Common myeloid progenitor, CD34-positive (primary cell): ENCODE measurements around the gene EEFSEC.

Experiments
- CTCF ChIA-PET: fragments of 350-600 bp; sonication (Branson Sonifier 250); formaldehyde crosslinking; loops from one replicate; lab custom pipeline; 2021; ENCODE audit warnings: antibody characterized with exemption; lab: Charles Lee
- POLR2A ChIA-PET: fragments of 350-600 bp; sonication (Branson Sonifier 250); formaldehyde crosslinking; loops from one replicate; lab custom pipeline; 2021; ENCODE audit warnings: antibody characterized with exemption; lab: Charles Lee
- DNase-seq, 3 donors: peaks; one replicate each; pipeline versions ENCODE4 v3.0.0 to v3.0.0-alpha.2; 2013
- H3K27ac ChIP-seq, 2 experiments: 1 replicate in 1 of 2; 2 replicates in 1 of 2; pipeline ENCODE4 v1.7.0; 2013; ENCODE audit warnings: inconsistent platforms in 2 of 2, low read length in 2 of 2, mild to moderate bottlenecking in 2 of 2, low read depth in 1 of 2, moderate library complexity in 1 of 2; ENCODE audit not compliant: severe bottlenecking in 2 of 2, insufficient read depth in 1 of 2, poor library complexity in 1 of 2
- H3K27me3 ChIP-seq, 5 experiments: replicated peaks in 2 of 5; 1 replicate in 3 of 5; 2 replicates in 2 of 5; pipeline versions ENCODE4 v1.6.1 to v1.7.0; 2013; ENCODE audit warnings: low read length in 4 of 5, mild to moderate bottlenecking in 2 of 5, moderate library complexity in 2 of 5, inconsistent platforms in 1 of 5; ENCODE audit not compliant: insufficient read depth in 5 of 5, control insufficient read depth in 4 of 5
- H3K36me3 ChIP-seq, 4 experiments: 1 replicate in 2 of 4; 2 replicates in 2 of 4; pipeline versions ENCODE4 v1.6.1 to v1.7.0; 2013; ENCODE audit warnings: low read length in 3 of 4, control low read depth in 1 of 4, mild to moderate bottlenecking in 1 of 4; ENCODE audit not compliant: control insufficient read depth in 4 of 4, insufficient read depth in 4 of 4
- H3K4me1 ChIP-seq, 4 experiments: 1 replicate in 3 of 4; 2 replicates in 1 of 4; pipeline versions ENCODE4 v1.6.1 to v1.7.1; 2013; ENCODE audit warnings: low read length in 3 of 4, mild to moderate bottlenecking in 3 of 4, control low read depth in 1 of 4, inconsistent platforms in 1 of 4, moderate library complexity in 1 of 4; ENCODE audit not compliant: control insufficient read depth in 4 of 4, insufficient read depth in 4 of 4; ENCODE audit errors: control extremely low read depth in 1 of 4
- H3K4me3 ChIP-seq, 7 experiments: 1 replicate in 4 of 7; 2 replicates in 3 of 7; pipeline versions ENCODE4 v1.5.1 to v1.7.0; 2013; ENCODE audit warnings: mild to moderate bottlenecking in 7 of 7, low read length in 6 of 7, moderate library complexity in 6 of 7, inconsistent platforms in 2 of 7, low read depth in 2 of 7, control low read depth in 1 of 7; ENCODE audit not compliant: insufficient read depth in 4 of 7, control insufficient read depth in 1 of 7; ENCODE audit errors: extremely low read depth in 1 of 7
- H3K9me3 ChIP-seq, 5 experiments: 1 replicate in 4 of 5; 2 replicates in 1 of 5; pipeline versions ENCODE4 v1.6.1 to v1.7.1; 2013; ENCODE audit warnings: low read length in 4 of 5, mild to moderate bottlenecking in 2 of 5, inconsistent platforms in 1 of 5, low read depth in 1 of 5, moderate library complexity in 1 of 5; ENCODE audit not compliant: control insufficient read depth in 4 of 5, insufficient read depth in 2 of 5; ENCODE audit errors: control extremely low read depth in 1 of 5
- WGBS: methylation state at CpG from one replicate; pipeline ENCODE4 v1.1.5; 2013; ENCODE audit not compliant: insufficient coverage; 5-methylcytosine and 5-hydroxymethylcytosine counted together

EEFSEC gene

GRCh38 chr3:128397484-128397883, 244.2 kb downstream of the EEFSEC start:
- Histone ChIP-seq H3K9me3 (no peaks in the 10 kb centered on the region), H3K4me1 (peaks cover 0 to 8% (median 0%) of the 10 kb centered on the region in 4 experiments), H3K27ac (no peak overlapping the region), H3K27me3 (no peaks in the 10 kb centered on the region), H3K36me3 (no peaks in the 10 kb centered on the region), H3K4me3 (no peak overlapping the region)
- ChIA-PET CTCF (no interaction called here), POLR2A (no interaction called here)
- no peak for DNase-seq
- 100% methylated on average over 5 of the region's 5 CpGs for WGBS

DNA sequence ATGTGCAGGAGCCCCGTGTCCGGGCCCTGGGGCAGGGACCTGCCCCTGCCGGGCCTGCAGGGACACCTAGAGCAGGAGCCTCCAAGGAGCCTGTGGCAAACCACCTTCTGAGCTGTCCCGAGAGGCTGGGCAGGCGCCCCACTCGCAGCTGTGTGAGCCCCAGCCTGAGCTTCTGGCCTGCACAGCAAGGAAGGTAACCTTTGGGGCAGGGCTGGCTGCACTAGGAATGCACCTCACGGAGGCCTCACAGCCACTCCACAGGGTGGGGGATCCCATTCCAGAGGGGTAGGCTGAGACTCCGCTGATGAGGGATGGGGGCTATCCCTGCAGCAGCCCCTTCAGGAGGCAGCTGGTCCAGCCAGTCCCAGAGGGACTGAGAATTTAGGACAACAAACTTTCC, 245.3 kb downstream of the EEFSEC start:
- Histone ChIP-seq H3K27ac (no peak overlapping the region), H3K27me3 (no peaks in the 10 kb centered on the region), H3K36me3 (no peaks in the 10 kb centered on the region), H3K4me3 (no peak overlapping the region), H3K9me3 (no peaks in the 10 kb centered on the region), H3K4me1 (peaks cover 0 to 8% (median 0%) of the 10 kb centered on the region in 4 experiments)
- POLR2A ChIA-PET: no interaction called here
- WGBS: 93% methylated on average over 8 of the region's 8 CpGs
- CTCF ChIA-PET: no interaction called here
- no peak for DNase-seq

DNA sequence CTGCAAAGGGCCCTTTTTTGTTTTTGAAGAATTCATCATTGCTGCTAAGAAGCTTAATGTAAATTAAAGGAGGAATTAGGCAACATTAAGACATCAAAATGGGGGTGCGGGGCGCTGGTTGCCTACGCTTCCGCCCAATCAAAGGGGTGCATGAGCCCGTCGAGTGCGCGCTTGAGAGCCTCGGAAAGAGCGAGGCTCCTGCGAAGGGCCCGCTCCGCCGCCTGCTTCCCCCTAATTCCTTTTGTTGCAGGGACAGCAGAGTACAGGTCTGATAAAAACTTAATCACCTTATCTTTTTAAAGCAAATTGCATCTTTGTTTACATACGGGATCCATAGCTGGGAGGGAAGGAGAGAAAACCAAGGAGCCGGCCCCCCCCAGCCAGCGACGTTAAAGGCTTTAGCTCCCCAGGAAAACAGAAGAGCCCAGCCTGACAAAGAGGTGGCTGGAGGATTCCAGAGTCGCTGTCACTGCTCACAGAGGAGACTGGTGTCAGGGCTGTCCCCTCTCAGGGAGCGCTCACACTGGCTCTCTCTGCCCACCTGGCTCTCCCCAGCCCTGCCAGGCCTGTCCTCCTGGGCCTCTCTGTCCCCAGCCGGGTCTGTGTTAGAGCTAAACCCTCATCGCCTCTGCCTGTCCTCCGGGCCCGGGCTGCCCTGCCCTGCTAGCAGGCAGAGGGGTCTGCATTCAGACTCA, 246.1 kb downstream of the EEFSEC start:
- POLR2A ChIA-PET: no interaction called here
- no peak overlapping the region for H3K27ac ChIP-seq

DNA sequence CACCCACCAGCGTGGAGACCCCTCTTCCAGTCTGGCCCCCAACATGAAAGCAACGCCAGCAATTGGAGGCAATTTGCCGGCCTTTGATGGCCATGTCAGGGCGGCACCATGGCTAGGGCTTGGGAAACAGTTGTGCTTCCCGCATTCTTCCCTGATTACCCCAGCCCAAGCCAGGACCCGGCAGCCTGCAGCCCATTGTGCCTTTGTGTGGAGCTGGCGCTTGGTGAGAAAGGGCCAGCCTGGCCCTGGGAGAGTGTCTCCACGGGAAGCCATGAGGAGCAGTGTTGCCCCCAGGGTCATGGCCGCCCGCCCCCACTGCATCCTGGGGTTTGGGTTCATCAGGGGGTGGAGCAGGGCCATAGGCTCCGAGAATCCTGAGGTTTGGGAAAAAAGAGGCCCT, 247.4 kb downstream of the EEFSEC start:
- H3K27ac ChIP-seq: no peak overlapping the region
- no peaks in the 10 kb centered on the region for H3K4me1 ChIP-seq
- H3K27me3 ChIP-seq: no peaks in the 10 kb centered on the region
- no peaks in the 10 kb centered on the region for H3K36me3 ChIP-seq
- no peaks in the 10 kb centered on the region for H3K9me3 ChIP-seq
- DNase-seq: no peak
- ChIA-PET POLR2A (no interaction called here), CTCF (no interaction called here)
- H3K4me3 ChIP-seq: no peak overlapping the region
- WGBS: 97% methylated on average over 9 of the region's 11 CpGs

More for the DNA sequence above, 246.1 kb downstream of the EEFSEC start:
- Histone ChIP-seq H3K4me1 (peaks cover 0 to 8% (median 0%) of the 10 kb centered on the region in 4 experiments), H3K4me3 (no peak overlapping the region), H3K9me3 (no peaks in the 10 kb centered on the region), H3K27me3 (no peaks in the 10 kb centered on the region), H3K36me3 (no peaks in the 10 kb centered on the region)
- CTCF ChIA-PET: no interaction called here
- DNase-seq: no peak
- WGBS: 87% methylated on average over 13 of the region's 24 CpGs

DNA sequence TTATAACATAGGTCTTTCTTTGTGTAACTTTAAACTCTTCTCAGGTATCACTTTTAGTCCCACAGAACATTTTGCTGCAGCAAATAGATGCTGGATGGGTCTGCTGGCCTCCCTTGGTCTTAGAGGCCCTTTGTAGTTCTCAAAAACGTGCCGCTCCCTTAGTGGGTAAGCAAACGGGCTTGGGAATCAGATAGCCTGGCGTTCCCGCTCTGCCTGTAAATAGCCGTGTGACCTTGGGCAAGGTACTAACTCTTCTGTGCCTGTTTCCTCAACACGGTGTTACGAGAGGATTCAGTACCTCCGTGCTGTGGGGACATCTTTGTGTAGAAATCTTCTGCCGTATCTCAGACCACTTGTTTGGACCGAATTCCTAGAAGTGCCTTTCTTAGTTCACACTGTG, 249.0 kb downstream of the EEFSEC start:
- no peak for DNase-seq
- CTCF ChIA-PET: no interaction called here
- WGBS: 96% methylated on average over 10 of the region's 11 CpGs
- H3K4me3 ChIP-seq: no peak overlapping the region
- POLR2A ChIA-PET: no interaction called here
- no peaks in the 10 kb centered on the region for H3K36me3 ChIP-seq
- H3K27ac ChIP-seq: no peak overlapping the region
- H3K9me3 ChIP-seq: no peaks in the 10 kb centered on the region
- H3K27me3 ChIP-seq: no peaks in the 10 kb centered on the region
- no peaks in the 10 kb centered on the region for H3K4me1 ChIP-seq

GRCh38 chr3:128402998-128403397, 249.7 kb downstream of the EEFSEC start:
- POLR2A ChIA-PET: no interaction called here
- H3K27me3 ChIP-seq: no peaks in the 10 kb centered on the region
- H3K9me3 ChIP-seq: no peaks in the 10 kb centered on the region
- no peaks in the 10 kb centered on the region for H3K4me1 ChIP-seq
- H3K36me3 ChIP-seq: no peaks in the 10 kb centered on the region
- H3K27ac ChIP-seq: no peak overlapping the region
- 100% methylated on average over 5 of the region's 6 CpGs for WGBS
- H3K4me3 ChIP-seq: no peak overlapping the region
- CTCF ChIA-PET: no interaction called here
- DNase-seq: no peak

GRCh38 chr3:128404276-128405068, 251.2 kb downstream of the EEFSEC start:
- CTCF ChIA-PET: interaction anchor here (1.0 to 1.1 kb wide), 2 partner anchors 12 to 42 kb away, joined by 3 to 4 read pairs; no protein-coding TSS in a partner anchor
- Histone ChIP-seq H3K9me3 (no peaks in the 10 kb centered on the region), H3K4me3 (no peak overlapping the region), H3K4me1 (no peaks in the 10 kb centered on the region), H3K27ac (no peak overlapping the region), H3K36me3 (peaks cover 0 to 4% (median 0%) of the 10 kb centered on the region in 4 experiments), H3K27me3 (no peaks in the 10 kb centered on the region)
- POLR2A ChIA-PET: no interaction called here
- no peak for DNase-seq
- 99% methylated on average over 22 of the region's 23 CpGs for WGBS
